A375 (cell line): ENCODE data around the gene IL1RAPL1. TPM values are rescaled to one million over a fixed set of nuclear protein-coding genes. Genes with fewer than 3 reads are reported as not detected.
A peak's percentile ranks its signal among the peaks of the same experiment; 100 is the strongest.

Experiments
- small RNA-seq: library from RNA; depleted of rRNA; stranded (forward); fragments of <200 nt; gene quantifications from one replicate; pipeline ENCODE3, GENCODE V24; 2014
- total RNA-seq: library from RNA; depleted of rRNA; stranded (reverse); fragments of >200 nt; shearing (Covaris generic); gene quantifications from 2 replicates; pipeline ENCODE4 v1.2.3, GENCODE V29; 2014; rRNA removed

The IL1RAPL1 gene
- total RNA-seq, result 34.1 and 35.0 TPM in 2 replicates

DNA sequence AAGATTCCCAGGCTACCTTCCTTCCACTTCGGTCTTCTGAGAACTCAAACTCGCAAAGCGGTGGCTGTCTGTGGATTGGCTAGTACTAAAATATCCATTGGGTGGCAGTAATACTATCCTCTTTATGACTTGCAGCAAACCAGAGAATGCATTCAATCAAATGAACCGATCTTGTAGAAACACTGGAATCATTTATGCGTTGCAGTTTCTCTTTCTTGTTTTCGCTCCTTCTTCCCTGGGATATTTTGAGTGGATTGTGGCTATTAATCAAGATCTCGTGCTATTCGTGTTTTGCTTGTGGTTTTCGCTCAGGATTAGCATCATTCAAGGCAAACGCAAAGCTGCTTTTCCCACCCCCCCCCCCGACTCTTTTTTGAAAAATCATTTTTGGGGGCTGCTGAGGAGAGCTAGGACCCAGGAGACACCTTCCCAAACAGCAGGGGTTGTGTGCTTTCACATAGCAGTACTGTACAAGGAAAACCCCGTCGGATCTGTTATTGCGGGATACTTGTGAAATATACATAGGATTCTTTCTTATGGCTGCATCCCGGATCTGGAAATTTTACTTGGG is at the start of gene IL1RAPL1:
TSS of gene IL1RAPL1 (plus strand) at position 466 of the 571 bp plus-strand sequence.

Small RNA genes lying within 50 kb of the gene (small RNA-seq; reads per million reads assigned to genes)
- gene MIR4666B, result not detected
- gene RF00284, result 0.29 reads per million
- gene RNA5SP500, result 1.6 reads per million, percentile 69 among the genes with 10 or more reads in this experiment
